ENCODE data around the gene ANKRD52. TPM values are rescaled to one million over a fixed set of nuclear protein-coding genes. Genes with fewer than 3 reads are reported as not detected.

Gene ANKRD52
- total and polyA plus RNA-seq, 2 donors (not counting 3 experiments of a cell fraction or from before 2014, with no cell fraction given): 30.8 to 62.0 TPM

DNA sequence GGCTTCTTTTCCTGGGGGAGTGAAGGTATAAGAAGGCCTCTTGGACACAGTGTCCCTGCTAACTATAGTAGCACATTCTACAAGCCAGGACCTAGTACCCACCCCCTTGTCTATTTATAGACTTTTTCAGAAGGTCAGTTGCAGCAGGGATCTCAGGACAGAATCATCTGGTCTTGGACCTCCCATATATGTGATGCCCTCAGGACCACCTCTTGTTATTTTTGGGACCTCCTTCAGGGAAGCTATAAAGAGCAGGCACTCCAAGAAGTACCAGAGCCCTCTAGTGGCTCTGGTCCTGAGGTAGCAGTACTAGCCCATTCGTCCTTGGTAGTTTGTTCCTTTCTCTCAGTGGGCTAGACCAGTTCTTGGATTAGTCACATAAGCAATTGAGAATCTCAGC lies 12.8 kb upstream of the ANKRD52 start:
- dilution Hi-C loops (cut with MboI; ENCODE audit: extremely low pct_ligation_motif_present, low sequenced_read_pairs): no loop called here
- Histone ChIP-seq H2AFZ (ENCODE audit: low read depth, low read length) (no peak overlapping the region), H3K9me3 (replicated peaks; ENCODE audit: control insufficient read depth, insufficient read depth, low read length) (no peaks in the 10 kb centered on the region), H3K4me1 (ENCODE audit: control insufficient read depth, extremely low read depth, insufficient read depth, low read length) (peaks cover 4% of the 10 kb centered on the region), H4K20me1 (replicated peaks; ENCODE audit: control insufficient read depth, extremely low read depth, insufficient read depth, low read length) (no peaks in the 10 kb centered on the region), H3K4me2 (ENCODE audit: insufficient read depth, low read length) (no peak overlapping the region), H3K9me1 (replicated peaks; ENCODE audit: control insufficient read depth, extremely low read depth, insufficient read depth, low read length) (no peaks in the 10 kb centered on the region), H3K27me3 (ENCODE audit: control insufficient read depth in 2 of 2, insufficient read depth in 2 of 2, low read length in 2 of 2) (no peaks in the 10 kb centered on the region), H3K27ac (ENCODE audit: insufficient read depth, low read depth, low read length) (no peak overlapping the region), H3K36me3 (ENCODE audit: control insufficient read depth in 2 of 2, extremely low read depth in 1 of 2, insufficient read depth in 2 of 2, low read length in 2 of 2) (peaks cover 17 to 27% of the 10 kb centered on the region in 2 experiments), H3K79me2 (ENCODE audit: control insufficient read depth, insufficient read depth, low read length) (no peaks in the 10 kb centered on the region), H3K9ac (replicated peaks; ENCODE audit: extremely low read depth, insufficient read depth, low read length) (no peak overlapping the region), H3K4me3 (replicated peaks in 1 of 3; ENCODE audit: insufficient read depth in 1 of 3, low read depth in 1 of 3, low read length in 3 of 3) (no peak overlapping the region)
- ChIA-PET POLR2A (no interaction called here), CTCF (interaction anchor here (0.9 to 2.9 kb wide), 7 partner anchors 13 to 193 kb away, joined by 3 to 11 read pairs (median 4); partner anchors contain the start of genes ANKRD52, IL23A, SMARCC2 and ZC3H10)
- intact Hi-C loops (cut with micrococcal nuclease): no loop called here
- TF ChIP-seq FOS (IDR thresholded peaks at IDR 0.05; ENCODE audit: borderline replicate concordance, insufficient read depth, low read length): no peak
- no peak for TF ChIP-seq POLR2A (IDR thresholded peaks at IDR 0.05; ENCODE audit: low read depth, low read length)
- TF ChIP-seq JUN (IDR thresholded peaks at IDR 0.05; ENCODE audit: borderline replicate concordance, insufficient read depth, insufficient read length, low read depth): no peak
- no peak for TF ChIP-seq MYC (IDR thresholded peaks at IDR 0.05; ENCODE audit: low read depth, low read length)
- no peak for TF ChIP-seq EZH2 (IDR thresholded peaks at IDR 0.05; ENCODE audit: borderline replicate concordance, low read depth, low read length, severe bottlenecking)
- TF ChIP-seq, protein P1, sequence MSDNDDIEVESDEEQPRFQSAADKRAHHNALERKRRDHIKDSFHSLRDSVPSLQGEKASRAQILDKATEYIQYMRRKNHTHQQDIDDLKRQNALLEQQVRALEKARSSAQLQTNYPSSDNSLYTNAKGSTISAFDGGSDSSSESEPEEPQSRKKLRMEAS (IDR thresholded peaks at IDR 0.05; ENCODE audit: insufficient read depth, insufficient read length): no peak
- TF ChIP-seq GATA2 (IDR thresholded peaks at IDR 0.05; ENCODE audit: insufficient read depth, insufficient read length, low read depth, low read length): no peak
- TF ChIP-seq POLR2AphosphoS5 (IDR thresholded peaks at IDR 0.05; ENCODE audit: insufficient read depth, low read depth, low read length): no peak
- TF ChIP-seq CTCF (IDR thresholded peaks at IDR 0.05; ENCODE audit: extremely low read depth in 1 of 2, insufficient read depth in 1 of 2, low read depth in 1 of 2, low read length in 2 of 2): peak; percentile 29 to 63
- FAIRE-seq: no peak
- BruUV-seq (replicated peaks): no TSS peak
- DNase-seq (ENCODE audit: low read depth, low spot score): peak; percentile 39
